HK-2 (cell line): Measurements from ENCODE around the gene TBATA.

Experiments
- DNase-seq: peaks from one replicate; pipeline ENCODE4 v3.0.0-alpha.2; 2018; ENCODE audit not compliant: unreplicated experiment

TBATA gene

GRCh38 chr10:70742537-70743429, 42.4 kb downstream of the TBATA start:
- no peak for DNase-seq

- DNase-seq = no peak
Measured at GRCh38 chr10:70740406-70741288, 44.5 kb downstream of the TBATA start.

- no peak for DNase-seq
Measured at GRCh38 chr10:70738761-70739121, 46.4 kb downstream of the TBATA start.

GRCh38 chr10:70738006-70738760, 47.0 kb downstream of the TBATA start:
- DNase-seq = no peak

GRCh38 chr10:70737250-70737649, 47.9 kb downstream of the TBATA start:
- no peak for DNase-seq

- no peak for DNase-seq
Measured at GRCh38 chr10:70736525-70736924, 48.7 kb downstream of the TBATA start.

GRCh38 chr10:70735161-70735560, 50.0 kb downstream of the TBATA start:
- DNase-seq = no peak

- DNase-seq = no peak
Measured at GRCh38 chr10:70733051-70733450, 52.1 kb downstream of the TBATA start.

GRCh38 chr10:70732569-70732968, 52.6 kb downstream of the TBATA start:
- DNase-seq = no peak

GRCh38 chr10:70730955-70731354, 54.2 kb downstream of the TBATA start:
- no peak for DNase-seq

GRCh38 chr10:70729763-70730357, 55.3 kb downstream of the TBATA start:
- DNase-seq = no peak

- no peak for DNase-seq
Measured at GRCh38 chr10:70728328-70728727, 56.8 kb downstream of the TBATA start.

- no peak for DNase-seq
Measured at GRCh38 chr10:70726909-70727495, 58.2 kb downstream of the TBATA start.

- DNase-seq = no peak
Measured at GRCh38 chr10:70723771-70724170, 61.4 kb downstream of the TBATA start.

GRCh38 chr10:70722820-70723424, 62.3 kb downstream of the TBATA start:
- no peak for DNase-seq
